ENCODE data around the gene IGHMBP2.

DNA sequence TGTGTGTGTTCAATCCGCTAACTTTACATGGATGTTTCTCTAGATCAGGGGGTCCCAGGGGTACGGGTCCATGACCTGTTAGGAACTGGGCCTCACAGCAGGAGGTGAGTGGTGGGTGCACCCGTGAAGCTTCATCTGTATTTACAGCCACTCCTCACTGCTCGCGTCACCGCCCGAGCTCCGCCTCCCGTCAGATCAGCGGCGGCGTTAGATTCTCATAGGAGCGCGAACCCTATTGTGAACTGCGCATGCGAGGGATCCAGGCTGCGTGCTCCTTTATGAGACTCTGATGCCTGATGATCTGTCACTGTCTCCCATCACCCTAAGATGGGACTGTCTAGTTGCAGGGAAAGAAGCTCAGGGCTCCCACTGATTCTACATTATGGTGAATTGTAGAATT, 45.2 kb downstream of the IGHMBP2 start:
- TF ChIP-seq, protein P1, sequence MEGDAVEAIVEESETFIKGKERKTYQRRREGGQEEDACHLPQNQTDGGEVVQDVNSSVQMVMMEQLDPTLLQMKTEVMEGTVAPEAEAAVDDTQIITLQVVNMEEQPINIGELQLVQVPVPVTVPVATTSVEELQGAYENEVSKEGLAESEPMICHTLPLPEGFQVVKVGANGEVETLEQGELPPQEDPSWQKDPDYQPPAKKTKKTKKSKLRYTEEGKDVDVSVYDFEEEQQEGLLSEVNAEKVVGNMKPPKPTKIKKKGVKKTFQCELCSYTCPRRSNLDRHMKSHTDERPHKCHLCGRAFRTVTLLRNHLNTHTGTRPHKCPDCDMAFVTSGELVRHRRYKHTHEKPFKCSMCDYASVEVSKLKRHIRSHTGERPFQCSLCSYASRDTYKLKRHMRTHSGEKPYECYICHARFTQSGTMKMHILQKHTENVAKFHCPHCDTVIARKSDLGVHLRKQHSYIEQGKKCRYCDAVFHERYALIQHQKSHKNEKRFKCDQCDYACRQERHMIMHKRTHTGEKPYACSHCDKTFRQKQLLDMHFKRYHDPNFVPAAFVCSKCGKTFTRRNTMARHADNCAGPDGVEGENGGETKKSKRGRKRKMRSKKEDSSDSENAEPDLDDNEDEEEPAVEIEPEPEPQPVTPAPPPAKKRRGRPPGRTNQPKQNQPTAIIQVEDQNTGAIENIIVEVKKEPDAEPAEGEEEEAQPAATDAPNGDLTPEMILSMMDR (IDR thresholded peaks at IDR 0.05; ENCODE audit: borderline replicate concordance, extremely low read depth, low read length, poor library complexity, severe bottlenecking) = no peak
- no peak for TF ChIP-seq EZH2 (IDR thresholded peaks at IDR 0.05; ENCODE audit: borderline replicate concordance, low read depth, low read length, severe bottlenecking)

Measured in DND-41 (cell line).